VCaP (cell line): ENCODE measurements around the gene TFRC.

Experiments used
- H3K27ac ChIP-seq: fragments of 450-650 bp; 2 replicates; pipeline ENCODE4 v1.5.1; 2017
- CTCF ChIP-seq: fragments of 450-650 bp; conservative IDR thresholded peaks from 2 replicates; pipeline ENCODE4 v1.5.1; 2017; ENCODE audit warnings: mild to moderate bottlenecking, moderate library complexity

TFRC gene

GRCh38 chr3:196097373-196098154 is 15.7 kb upstream of the TFRC start:
- H3K27ac ChIP-seq = no peak overlapping the region
- TF ChIP-seq CTCF = no peak

GRCh38 chr3:196096382-196096953 is 14.6 kb upstream of the TFRC start:
- TF ChIP-seq CTCF = no peak
- H3K27ac ChIP-seq = no peak overlapping the region

GRCh38 chr3:196093317-196094111 is 11.6 kb upstream of the TFRC start:
- no peak overlapping the region for H3K27ac ChIP-seq
- TF ChIP-seq CTCF = no peak

- no peak for TF ChIP-seq CTCF
- H3K27ac ChIP-seq = no peak overlapping the region
Measured at GRCh38 chr3:196087906-196088305, 6.0 kb upstream of the TFRC start.

- TF ChIP-seq CTCF = no peak
- H3K27ac ChIP-seq = peak overlapping the region; percentile 96
Measured at GRCh38 chr3:196082619-196082971, 705 bp upstream of the TFRC start.

GRCh38 chr3:196081002-196081833 is 672 bp downstream of the TFRC start:
- no peak for TF ChIP-seq CTCF
- H3K27ac ChIP-seq = peak overlapping the region; percentile 96

GRCh38 chr3:196080101-196080846 is 1.6 kb downstream of the TFRC start:
- H3K27ac ChIP-seq = peak overlapping the region; percentile 96
